Measurements from ENCODE around the gene BZW2.

DNA sequence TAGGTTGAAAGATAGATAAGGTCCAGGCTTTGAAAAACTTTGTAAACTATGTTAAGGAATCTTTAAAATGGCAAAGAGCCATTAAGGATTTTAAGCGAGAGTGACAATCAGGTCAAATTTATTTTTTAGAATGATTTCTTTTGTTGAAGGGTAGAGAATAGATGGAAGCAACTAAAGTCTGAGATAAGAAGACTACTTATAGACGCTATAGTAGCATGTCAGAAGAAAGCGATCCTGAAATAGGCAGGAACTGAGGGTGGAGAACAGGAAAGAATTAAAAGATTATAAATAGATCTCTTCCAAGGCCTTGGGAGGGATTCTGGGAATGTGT, 94.6 kb downstream of the BZW2 start:
- TF ChIP-seq, protein P1, sequence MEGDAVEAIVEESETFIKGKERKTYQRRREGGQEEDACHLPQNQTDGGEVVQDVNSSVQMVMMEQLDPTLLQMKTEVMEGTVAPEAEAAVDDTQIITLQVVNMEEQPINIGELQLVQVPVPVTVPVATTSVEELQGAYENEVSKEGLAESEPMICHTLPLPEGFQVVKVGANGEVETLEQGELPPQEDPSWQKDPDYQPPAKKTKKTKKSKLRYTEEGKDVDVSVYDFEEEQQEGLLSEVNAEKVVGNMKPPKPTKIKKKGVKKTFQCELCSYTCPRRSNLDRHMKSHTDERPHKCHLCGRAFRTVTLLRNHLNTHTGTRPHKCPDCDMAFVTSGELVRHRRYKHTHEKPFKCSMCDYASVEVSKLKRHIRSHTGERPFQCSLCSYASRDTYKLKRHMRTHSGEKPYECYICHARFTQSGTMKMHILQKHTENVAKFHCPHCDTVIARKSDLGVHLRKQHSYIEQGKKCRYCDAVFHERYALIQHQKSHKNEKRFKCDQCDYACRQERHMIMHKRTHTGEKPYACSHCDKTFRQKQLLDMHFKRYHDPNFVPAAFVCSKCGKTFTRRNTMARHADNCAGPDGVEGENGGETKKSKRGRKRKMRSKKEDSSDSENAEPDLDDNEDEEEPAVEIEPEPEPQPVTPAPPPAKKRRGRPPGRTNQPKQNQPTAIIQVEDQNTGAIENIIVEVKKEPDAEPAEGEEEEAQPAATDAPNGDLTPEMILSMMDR (IDR thresholded peaks at IDR 0.05), result no peak
- TF ChIP-seq POLR2A (IDR thresholded peaks at IDR 0.05), result no peak

Data from right lobe of liver (tissue), 4 donors.